ENCODE measurements around the gene GPD2.

Gene GPD2

DNA sequence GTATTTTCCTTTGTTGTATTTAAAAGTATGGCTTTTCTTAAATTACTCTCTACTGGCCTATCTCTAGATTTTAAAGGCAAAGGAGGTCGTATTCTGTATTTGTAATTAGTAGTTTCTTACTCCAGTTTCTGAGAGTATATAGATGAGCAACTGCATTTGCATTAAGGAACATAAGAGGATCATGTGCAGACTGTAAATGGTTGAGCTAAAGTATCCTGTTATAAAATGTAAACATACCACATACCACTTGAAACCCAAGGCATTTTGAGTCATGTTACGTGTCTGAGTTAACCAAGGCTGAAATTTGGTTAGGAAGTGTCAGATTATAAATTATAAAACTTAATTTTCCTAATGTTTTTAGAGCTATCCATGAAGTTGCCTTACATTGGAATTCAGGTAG, 76.3 kb downstream of the GPD2 start:
- no peak for TF ChIP-seq GATA3 (IDR thresholded peaks at IDR 0.05; ENCODE audit: low read depth, low read length)
- no peak for TF ChIP-seq GATA2 (IDR thresholded peaks at IDR 0.05; ENCODE audit: low read depth, low read length)

DNA sequence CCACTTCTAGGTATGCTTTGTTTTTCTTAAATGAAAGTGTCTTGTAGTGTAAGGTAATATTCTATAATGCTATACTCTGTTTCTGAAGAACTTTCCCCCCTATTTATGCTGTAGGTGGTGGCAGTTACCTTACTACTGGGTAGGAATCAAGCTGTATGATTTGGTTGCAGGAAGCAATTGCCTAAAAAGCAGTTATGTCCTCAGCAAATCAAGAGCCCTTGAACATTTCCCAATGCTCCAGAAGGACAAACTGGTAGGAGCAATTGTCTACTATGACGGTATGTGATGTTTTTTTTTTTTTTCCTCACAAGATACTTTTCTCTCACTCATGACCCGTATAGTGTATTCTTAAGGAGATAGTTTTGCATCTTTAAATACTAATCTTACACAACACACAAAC, 77.0 kb downstream of the GPD2 start:
- TF ChIP-seq GATA3 (IDR thresholded peaks at IDR 0.05; ENCODE audit: low read depth, low read length) = no peak
- no peak for TF ChIP-seq GATA2 (IDR thresholded peaks at IDR 0.05; ENCODE audit: low read depth, low read length)

DNA sequence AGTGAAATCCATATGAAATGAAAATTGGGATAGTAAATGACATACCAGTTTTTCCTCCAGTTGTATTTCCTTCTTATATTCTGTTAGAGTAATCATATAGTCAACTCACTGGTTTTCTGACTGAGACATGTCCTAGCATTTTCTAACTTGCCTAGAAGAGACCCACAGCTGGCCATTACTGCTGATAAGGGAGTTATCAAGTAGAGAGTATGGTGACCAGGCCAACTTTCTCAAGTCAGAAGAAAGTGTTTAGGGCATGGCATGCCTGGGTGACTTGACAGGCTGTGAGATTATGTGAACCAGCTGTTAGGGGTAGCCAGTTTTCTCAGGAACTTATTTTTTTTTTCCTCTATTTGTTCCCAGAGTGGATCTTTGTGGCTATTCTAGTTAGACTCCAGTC, 81.2 kb downstream of the GPD2 start:
- TF ChIP-seq GATA2 (IDR thresholded peaks at IDR 0.05; ENCODE audit: low read depth, low read length) (no peak), GATA3 (IDR thresholded peaks at IDR 0.05; ENCODE audit: low read depth, low read length) (no peak)

DNA sequence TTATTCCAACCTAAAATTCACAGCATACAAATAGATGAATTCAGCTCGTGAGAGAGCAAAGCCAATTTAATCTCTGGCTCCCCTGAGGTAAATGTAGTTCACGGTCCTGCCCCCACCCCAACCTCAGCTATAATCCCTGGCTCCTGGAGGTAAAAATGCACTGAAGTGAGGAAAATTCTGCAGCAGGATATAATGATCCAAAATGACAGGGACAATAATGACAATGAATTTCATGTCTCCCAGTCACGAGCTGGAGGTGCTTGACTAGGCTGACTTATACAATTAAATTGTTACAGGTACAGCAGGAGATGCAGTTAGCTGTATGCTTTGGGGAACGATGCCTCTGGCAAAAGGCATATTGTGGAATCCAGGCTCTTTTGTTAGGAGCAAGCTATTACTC, 82.0 kb downstream of the GPD2 start:
- TF ChIP-seq GATA2 (IDR thresholded peaks at IDR 0.05; ENCODE audit: low read depth, low read length) (no peak), GATA3 (IDR thresholded peaks at IDR 0.05; ENCODE audit: low read depth, low read length) (no peak)

- TF ChIP-seq GATA2 (IDR thresholded peaks at IDR 0.05; ENCODE audit: low read depth, low read length) (no peak), GATA3 (IDR thresholded peaks at IDR 0.05; ENCODE audit: low read depth, low read length) (no peak)
Observed at GRCh38 chr2:156522864-156523440, 86.8 kb downstream of the GPD2 start.

- TF ChIP-seq GATA3 (IDR thresholded peaks at IDR 0.05; ENCODE audit: low read depth, low read length) (no peak), GATA2 (IDR thresholded peaks at IDR 0.05; ENCODE audit: low read depth, low read length) (no peak)
Observed at GRCh38 chr2:156526950-156527636, 90.9 kb downstream of the GPD2 start.

GRCh38 chr2:156532989-156533388, 96.8 kb downstream of the GPD2 start:
- TF ChIP-seq GATA2 (IDR thresholded peaks at IDR 0.05; ENCODE audit: low read depth, low read length) = no peak
- no peak for TF ChIP-seq GATA3 (IDR thresholded peaks at IDR 0.05; ENCODE audit: low read depth, low read length)

DNA sequence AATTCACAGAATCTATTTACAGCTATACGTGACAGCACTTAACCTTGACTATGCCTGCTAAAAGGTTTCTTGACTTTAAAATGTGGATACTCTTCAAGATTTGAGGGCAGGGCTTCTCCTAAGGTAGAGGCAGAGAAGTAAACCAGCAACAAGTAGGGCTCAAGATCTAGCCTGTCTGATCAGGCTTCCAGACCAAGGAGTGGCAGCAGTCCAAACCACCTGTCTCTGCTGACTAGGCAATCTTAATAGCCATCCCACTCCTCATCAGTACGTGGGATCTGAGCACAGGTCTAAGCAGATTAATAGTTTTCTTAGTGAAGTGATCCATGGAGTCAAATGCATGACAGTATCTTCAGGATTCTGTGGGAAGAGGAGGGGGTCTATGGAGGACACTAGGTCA, 100.4 kb downstream of the GPD2 start:
- TF ChIP-seq GATA3 (IDR thresholded peaks at IDR 0.05; ENCODE audit: low read depth, low read length) = no peak
- TF ChIP-seq GATA2 (IDR thresholded peaks at IDR 0.05; ENCODE audit: low read depth, low read length) = no peak

DNA sequence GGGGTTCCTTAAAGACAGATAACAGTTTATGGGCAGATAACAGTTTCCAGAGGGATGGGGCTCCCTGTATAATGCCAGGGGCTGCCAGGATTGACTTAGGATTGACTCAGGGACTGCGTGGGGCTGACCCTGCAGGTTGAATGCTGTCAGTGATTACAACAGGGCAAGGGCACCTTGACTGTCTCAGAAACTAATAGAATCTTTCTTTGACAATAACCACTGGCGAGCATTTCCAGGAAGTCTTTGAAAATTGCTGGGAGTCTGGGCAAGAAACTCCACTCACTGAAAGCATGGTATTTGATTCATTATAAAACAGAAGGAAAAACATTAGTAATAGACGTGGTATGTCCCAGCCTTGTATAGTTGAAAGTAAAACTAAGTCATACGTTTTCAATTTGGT, 101.0 kb downstream of the GPD2 start:
- TF ChIP-seq GATA3 (IDR thresholded peaks at IDR 0.05; ENCODE audit: low read depth, low read length) (no peak), GATA2 (IDR thresholded peaks at IDR 0.05; ENCODE audit: low read depth, low read length) (no peak)

DNA sequence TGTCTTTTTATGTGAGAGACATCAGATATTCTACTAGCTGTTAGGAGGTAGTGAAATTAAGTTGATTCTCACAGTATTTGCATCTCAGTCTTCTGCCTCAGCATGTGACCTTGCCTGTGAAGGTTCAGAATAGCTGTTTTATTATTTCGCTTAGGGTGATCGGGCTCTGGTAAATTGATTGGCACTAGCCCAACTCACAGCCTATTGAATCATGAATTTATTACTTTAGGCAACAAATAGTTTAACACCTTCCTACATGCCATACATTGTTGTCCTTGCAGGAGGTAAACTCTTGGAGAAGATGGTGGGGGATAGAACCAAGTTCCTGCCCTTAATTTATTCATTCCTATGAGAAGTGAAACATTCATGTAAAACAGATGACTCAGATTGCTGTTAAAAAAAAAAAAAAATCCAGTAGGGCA, 101.9 kb downstream of the GPD2 start:
- TF ChIP-seq GATA3 (IDR thresholded peaks at IDR 0.05; ENCODE audit: low read depth, low read length) = no peak
- no peak for TF ChIP-seq GATA2 (IDR thresholded peaks at IDR 0.05; ENCODE audit: low read depth, low read length)

DNA sequence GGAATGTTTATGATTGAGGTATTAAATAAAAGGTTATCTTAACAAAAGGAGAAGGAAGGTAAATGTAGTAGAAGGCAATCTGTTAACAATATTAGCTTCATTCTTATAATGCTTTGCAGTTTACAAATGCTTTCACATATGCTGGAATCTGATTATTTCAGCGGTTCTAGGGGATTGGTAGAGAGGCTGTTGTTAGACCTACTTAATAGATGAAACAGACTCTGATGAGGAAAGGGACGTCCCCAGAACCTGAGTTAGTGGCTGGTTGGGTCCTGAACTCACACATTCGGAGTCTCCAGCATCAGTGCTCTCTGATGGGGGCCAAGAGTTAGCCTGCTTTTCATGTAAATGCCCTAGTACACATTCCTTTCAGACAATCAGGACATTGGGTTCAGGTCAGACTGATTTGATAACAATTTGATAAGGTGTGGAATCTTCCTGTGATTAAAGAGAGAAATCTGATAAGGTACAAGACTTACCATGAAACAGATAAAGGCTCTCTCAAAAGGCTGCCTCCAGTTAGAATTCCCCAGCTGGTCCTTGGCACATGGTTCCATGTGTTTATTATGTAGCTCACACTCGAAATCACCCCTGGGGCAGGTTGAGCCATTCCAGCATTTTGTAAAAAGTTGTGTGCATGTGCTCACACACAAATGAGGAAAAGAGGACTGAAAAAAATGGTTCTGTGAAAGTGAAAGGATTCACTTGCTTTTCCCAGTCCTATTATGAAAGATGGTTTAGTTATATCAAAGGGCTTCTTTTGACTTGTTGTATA, 103.1 kb downstream of the GPD2 start:
- TF ChIP-seq GATA2 (IDR thresholded peaks at IDR 0.05; ENCODE audit: low read depth, low read length) = no peak
- no peak for TF ChIP-seq GATA3 (IDR thresholded peaks at IDR 0.05; ENCODE audit: low read depth, low read length)

DNA sequence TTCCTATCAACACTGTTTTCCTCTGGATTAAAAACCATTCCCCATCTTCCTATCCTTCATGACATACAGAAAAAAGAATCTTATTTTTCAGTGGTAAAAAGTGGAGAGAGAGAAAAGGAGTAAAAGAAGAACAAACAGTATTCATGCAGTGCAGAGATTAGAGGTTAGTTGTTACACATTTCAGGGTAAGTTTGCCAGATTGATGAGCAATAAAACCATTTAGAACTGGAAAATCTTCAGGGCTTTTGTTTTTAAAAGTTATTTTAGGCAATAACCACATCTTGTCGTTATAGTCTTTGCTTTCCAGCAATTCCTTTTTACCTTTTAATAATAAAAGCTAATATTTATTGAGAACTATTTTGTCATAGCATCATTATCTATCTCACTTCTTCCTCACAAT, 104.5 kb downstream of the GPD2 start:
- no peak for TF ChIP-seq GATA2 (IDR thresholded peaks at IDR 0.05; ENCODE audit: low read depth, low read length)
- no peak for TF ChIP-seq GATA3 (IDR thresholded peaks at IDR 0.05; ENCODE audit: low read depth, low read length)

- TF ChIP-seq GATA3 (IDR thresholded peaks at IDR 0.05; ENCODE audit: low read depth, low read length) = no peak
- TF ChIP-seq GATA2 (IDR thresholded peaks at IDR 0.05; ENCODE audit: low read depth, low read length) = no peak
Observed at GRCh38 chr2:156541229-156541628, 105.0 kb downstream of the GPD2 start.

DNA sequence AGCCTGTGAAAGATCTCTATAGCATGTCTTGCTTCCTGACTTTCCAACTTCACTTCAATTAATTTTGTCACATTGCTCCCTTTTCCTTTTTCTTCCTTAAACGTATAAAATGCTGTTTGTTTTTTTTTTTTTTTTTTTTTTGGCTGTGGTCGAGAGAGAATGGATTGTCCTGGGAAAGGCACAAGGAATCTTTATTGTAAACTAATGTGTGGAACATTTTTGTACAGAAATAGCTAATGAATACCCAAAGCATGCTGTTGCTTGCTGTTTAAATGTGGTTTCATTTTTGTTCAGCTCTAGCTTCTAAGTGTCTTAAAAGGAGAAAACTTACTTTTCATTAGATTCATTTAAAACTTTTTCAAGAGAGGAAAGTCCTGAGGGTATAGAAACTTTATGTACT, 105.5 kb downstream of the GPD2 start:
- TF ChIP-seq GATA3 (IDR thresholded peaks at IDR 0.05; ENCODE audit: low read depth, low read length) (no peak), GATA2 (IDR thresholded peaks at IDR 0.05; ENCODE audit: low read depth, low read length) (no peak)

- TF ChIP-seq GATA2 (IDR thresholded peaks at IDR 0.05; ENCODE audit: low read depth, low read length) = no peak
- TF ChIP-seq GATA3 (IDR thresholded peaks at IDR 0.05; ENCODE audit: low read depth, low read length) = no peak
Observed at GRCh38 chr2:156548413-156548812, 112.2 kb downstream of the GPD2 start.

Measured in SH-SY5Y (cell line).